Hepatocyte (in vitro differentiated cells): ENCODE data around the gene CLASP2. TPM values are rescaled to one million over a fixed set of nuclear protein-coding genes. Genes with fewer than 3 reads are reported as not detected.

ENCODE experiments used
- DNase-seq: peaks from one replicate; pipeline ENCODE4 v3.0.0-alpha.2; 2016; ENCODE audit warnings: low spot score
- H2AFZ ChIP-seq: fragments of 200-600 bp; sonication (generic); 2 replicates; pipeline ENCODE4 v1.6.0; 2016; ENCODE audit warnings: antibody characterized with exemption, mild to moderate bottlenecking
- H3K27ac ChIP-seq: fragments of 200-600 bp; sonication (generic); 2 replicates; pipeline ENCODE4 v1.5.1; 2016; ENCODE audit warnings: mild to moderate bottlenecking
- H3K27me3 ChIP-seq: fragments of 200-600 bp; sonication (generic); 2 replicates; pipeline ENCODE4 v1.6.1; 2016
- H3K36me3 ChIP-seq: fragments of 200-600 bp; sonication (generic); replicated peaks from 2 replicates; pipeline ENCODE4 v1.5.1; 2016; ENCODE audit warnings: low read depth; ENCODE audit not compliant: insufficient read depth
- H3K4me1 ChIP-seq: fragments of 200-600 bp; sonication (generic); 2 replicates; pipeline ENCODE4 v1.5.1; 2016; ENCODE audit warnings: mild to moderate bottlenecking, moderate library complexity; ENCODE audit not compliant: insufficient read depth
- H3K4me2 ChIP-seq: fragments of 200-600 bp; sonication (generic); 2 replicates; pipeline ENCODE4 v1.6.0; 2016
- H3K4me3 ChIP-seq: fragments of 200-600 bp; sonication (generic); 2 replicates; pipeline ENCODE4 v1.5.1; 2016; ENCODE audit warnings: mild to moderate bottlenecking
- H3K79me2 ChIP-seq: fragments of 200-600 bp; sonication (generic); 2 replicates; pipeline ENCODE4 v1.6.0; 2017; ENCODE audit warnings: mild to moderate bottlenecking
- H3K9me2 ChIP-seq: fragments of 200-600 bp; sonication (generic); replicated peaks from 2 replicates; pipeline ENCODE4 v1.6.0; 2017; ENCODE audit warnings: mild to moderate bottlenecking; ENCODE audit not compliant: insufficient read depth
- H3K9me3 ChIP-seq: fragments of 200-600 bp; sonication (generic); 2 replicates; pipeline ENCODE4 v1.5.1; 2016; ENCODE audit warnings: low read depth, mild to moderate bottlenecking
- H4K20me1 ChIP-seq: fragments of 200-600 bp; sonication (generic); 2 replicates; pipeline ENCODE4 v1.6.0; 2016; ENCODE audit warnings: mild to moderate bottlenecking; ENCODE audit not compliant: insufficient read depth, poor library complexity, severe bottlenecking
- EZH2 ChIP-seq: fragments of 200-600 bp; sonication (generic); IDR thresholded peaks from 2 replicates; pipeline ENCODE4 v1.6.1; 2016; ENCODE audit warnings: antibody characterized with exemption, mild to moderate bottlenecking, borderline replicate concordance
- EZH2phosphoT487 ChIP-seq: fragments of 200-600 bp; sonication (generic); IDR thresholded peaks from one replicate; pipeline ENCODE4 v1.6.1; 2018; ENCODE audit warnings: antibody characterized with exemption, mild to moderate bottlenecking, low read depth, moderate library complexity; ENCODE audit not compliant: unreplicated experiment, severe bottlenecking
- WGBS: methylation state at CpG from one replicate; pipeline ENCODE4 v1.1.6; 2016; ENCODE audit warnings: low lambda C conversion rate; ENCODE audit errors: missing lambda C conversion rate; 5-methylcytosine and 5-hydroxymethylcytosine counted together
- polyA plus RNA-seq: library from polyadenylated mRNA; unstranded; fragments of >200 nt; fragmentation: Nextera tagmentation; extraction: Ambion mirVana; gene quantifications from 2 replicates; pipeline ENCODE4 v1.2.1, GENCODE V29; 2016
- total RNA-seq: library from RNA; depleted of rRNA; stranded (reverse); fragments of >200 nt; gene quantifications from 2 replicates; pipeline ENCODE4 v1.2.3, GENCODE V29; 2014
- TF ChIP-seq, protein P1 (sequence below): fragments of 200-600 bp; sonication (generic); IDR thresholded peaks from 2 replicates; pipeline ENCODE4 v1.5.1; 2016; ENCODE audit warnings: antibody characterized with exemption, mild to moderate bottlenecking; ENCODE audit not compliant: poor library complexity

CLASP2 gene
- total and polyA plus RNA-seq, 2 experiments from 2014 or later: 12.0 to 34.5 TPM

DNA sequence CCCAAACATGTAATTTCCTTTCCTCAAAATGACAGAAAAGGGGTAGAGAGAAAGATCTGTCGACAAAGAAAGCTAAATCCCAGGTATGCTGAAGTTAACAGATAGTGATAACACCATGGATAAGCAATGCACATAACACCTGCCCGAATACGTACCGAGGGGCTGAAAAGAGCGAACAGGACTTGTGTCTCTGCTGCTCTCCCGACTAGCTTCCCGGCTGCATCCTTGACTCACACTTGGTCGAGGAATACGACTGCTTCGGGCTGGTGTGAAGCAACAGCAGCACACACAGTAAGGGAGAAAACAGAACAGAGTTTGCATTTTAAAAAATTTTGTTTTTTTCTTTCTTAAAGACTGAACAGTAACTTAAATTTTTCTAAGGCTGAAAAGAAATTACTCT is 136.4 kb downstream of the CLASP2 start:
- H3K79me2 ChIP-seq: no peaks in the 10 kb centered on the region
- no peak overlapping the region for H3K4me3 ChIP-seq
- H3K9me3 ChIP-seq: no peaks in the 10 kb centered on the region
- H3K27ac ChIP-seq: no peak overlapping the region
- no peaks in the 10 kb centered on the region for H3K9me2 ChIP-seq
- H4K20me1 ChIP-seq: no peaks in the 10 kb centered on the region
- 56% methylated on average over 10 of the region's 10 CpGs for WGBS
- H3K36me3 ChIP-seq: no peaks in the 10 kb centered on the region
- H2AFZ ChIP-seq: no peak overlapping the region
- no peak overlapping the region for H3K4me2 ChIP-seq
- no peaks in the 10 kb centered on the region for H3K4me1 ChIP-seq
- TF ChIP-seq EZH2phosphoT487 (no peak), EZH2 (no peak)
- TF ChIP-seq, protein P1, sequence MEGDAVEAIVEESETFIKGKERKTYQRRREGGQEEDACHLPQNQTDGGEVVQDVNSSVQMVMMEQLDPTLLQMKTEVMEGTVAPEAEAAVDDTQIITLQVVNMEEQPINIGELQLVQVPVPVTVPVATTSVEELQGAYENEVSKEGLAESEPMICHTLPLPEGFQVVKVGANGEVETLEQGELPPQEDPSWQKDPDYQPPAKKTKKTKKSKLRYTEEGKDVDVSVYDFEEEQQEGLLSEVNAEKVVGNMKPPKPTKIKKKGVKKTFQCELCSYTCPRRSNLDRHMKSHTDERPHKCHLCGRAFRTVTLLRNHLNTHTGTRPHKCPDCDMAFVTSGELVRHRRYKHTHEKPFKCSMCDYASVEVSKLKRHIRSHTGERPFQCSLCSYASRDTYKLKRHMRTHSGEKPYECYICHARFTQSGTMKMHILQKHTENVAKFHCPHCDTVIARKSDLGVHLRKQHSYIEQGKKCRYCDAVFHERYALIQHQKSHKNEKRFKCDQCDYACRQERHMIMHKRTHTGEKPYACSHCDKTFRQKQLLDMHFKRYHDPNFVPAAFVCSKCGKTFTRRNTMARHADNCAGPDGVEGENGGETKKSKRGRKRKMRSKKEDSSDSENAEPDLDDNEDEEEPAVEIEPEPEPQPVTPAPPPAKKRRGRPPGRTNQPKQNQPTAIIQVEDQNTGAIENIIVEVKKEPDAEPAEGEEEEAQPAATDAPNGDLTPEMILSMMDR: no peak
- peak; percentile 22 for DNase-seq
- no peaks in the 10 kb centered on the region for H3K27me3 ChIP-seq

DNA sequence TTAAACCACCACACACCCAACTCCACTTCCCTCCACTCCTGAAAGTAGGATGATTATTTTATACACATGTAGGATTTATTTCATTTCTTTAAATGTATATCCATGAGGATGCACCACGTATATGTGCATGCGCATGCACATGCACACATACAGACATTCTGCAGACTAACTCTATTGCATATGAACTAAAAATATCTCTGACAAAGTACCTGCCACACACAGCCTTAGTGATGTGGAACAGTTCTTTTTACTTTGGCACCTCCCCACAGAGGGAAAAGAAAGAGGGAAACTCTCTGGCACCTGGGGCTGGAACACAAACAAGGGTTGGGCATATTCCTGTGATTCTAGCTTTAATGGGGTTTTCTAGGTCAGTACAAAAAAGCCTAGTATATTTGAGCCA is 138.2 kb downstream of the CLASP2 start:
- no peaks in the 10 kb centered on the region for H4K20me1 ChIP-seq
- H3K9me2 ChIP-seq: no peaks in the 10 kb centered on the region
- no peak overlapping the region for H2AFZ ChIP-seq
- no peak overlapping the region for H3K4me2 ChIP-seq
- H3K36me3 ChIP-seq: no peaks in the 10 kb centered on the region
- DNase-seq: no peak
- WGBS: 98% methylated on average over 2 of the region's 2 CpGs
- TF ChIP-seq EZH2phosphoT487: no peak
- TF ChIP-seq, protein P1: no peak
- TF ChIP-seq EZH2: no peak
- no peaks in the 10 kb centered on the region for H3K4me1 ChIP-seq
- no peaks in the 10 kb centered on the region for H3K9me3 ChIP-seq
- no peak overlapping the region for H3K27ac ChIP-seq
- no peak overlapping the region for H3K4me3 ChIP-seq
- no peaks in the 10 kb centered on the region for H3K79me2 ChIP-seq
- no peaks in the 10 kb centered on the region for H3K27me3 ChIP-seq

DNA sequence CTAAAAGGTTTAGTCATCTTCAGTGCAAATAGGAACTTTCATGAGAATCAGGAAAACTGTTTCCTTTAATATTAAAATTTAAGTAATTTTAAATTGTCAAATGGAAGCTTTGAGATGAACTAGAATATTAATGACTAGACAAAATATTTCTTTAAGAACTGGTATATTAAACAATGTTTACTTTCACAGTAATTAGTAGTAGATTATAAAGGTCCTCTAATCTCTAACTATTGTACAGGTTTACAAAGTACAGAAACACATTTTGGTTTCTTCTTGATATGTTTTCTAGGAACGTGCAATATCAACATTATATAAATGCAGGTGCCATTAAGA is 138.9 kb downstream of the CLASP2 start:
- H3K79me2 ChIP-seq: no peaks in the 10 kb centered on the region
- 53% methylated on average over 1 of the region's 1 CpG for WGBS
- H3K36me3 ChIP-seq: no peaks in the 10 kb centered on the region
- TF ChIP-seq, protein P1: no peak
- TF ChIP-seq EZH2phosphoT487 (no peak), EZH2 (no peak)
- H3K4me1 ChIP-seq: no peaks in the 10 kb centered on the region
- DNase-seq: no peak
- H3K27ac ChIP-seq: peak overlapping the region; percentile 21
- no peak overlapping the region for H2AFZ ChIP-seq
- H4K20me1 ChIP-seq: no peaks in the 10 kb centered on the region
- H3K9me2 ChIP-seq: no peaks in the 10 kb centered on the region
- H3K4me3 ChIP-seq: no peak overlapping the region
- H3K27me3 ChIP-seq: no peaks in the 10 kb centered on the region
- no peaks in the 10 kb centered on the region for H3K9me3 ChIP-seq
- H3K4me2 ChIP-seq: no peak overlapping the region
